HG03139 (cell line): ENCODE measurements around the gene CCHCR1.
"Not testable (repeated sequence)": the region's sequence is repeated elsewhere in the genome, so short reads cannot be mapped to it uniquely, and the experiment has no call there.

Source experiments
- ATAC-seq: cut with Tn5 transposase; IDR thresholded peaks from one replicate; pipeline ENCODE4 v1.9.1; 2021; ENCODE audit not compliant: unreplicated experiment

Gene CCHCR1

GRCh38 chr6:31185695-31186051 lies 28.1 kb upstream of the CCHCR1 start:
- ATAC-seq: not testable (repeated sequence)

- not testable (repeated sequence) for ATAC-seq
These were observed 26.3 kb upstream of the CCHCR1 start for GRCh38 chr6:31183859-31184258.

- not testable (repeated sequence) for ATAC-seq
These were observed 25.7 kb upstream of the CCHCR1 start for GRCh38 chr6:31183287-31183686.

- no peak for ATAC-seq
These were observed 22.9 kb upstream of the CCHCR1 start for GRCh38 chr6:31180500-31180899.

- ATAC-seq: no peak
These were observed 22.3 kb upstream of the CCHCR1 start for GRCh38 chr6:31179896-31180295.

DNA sequence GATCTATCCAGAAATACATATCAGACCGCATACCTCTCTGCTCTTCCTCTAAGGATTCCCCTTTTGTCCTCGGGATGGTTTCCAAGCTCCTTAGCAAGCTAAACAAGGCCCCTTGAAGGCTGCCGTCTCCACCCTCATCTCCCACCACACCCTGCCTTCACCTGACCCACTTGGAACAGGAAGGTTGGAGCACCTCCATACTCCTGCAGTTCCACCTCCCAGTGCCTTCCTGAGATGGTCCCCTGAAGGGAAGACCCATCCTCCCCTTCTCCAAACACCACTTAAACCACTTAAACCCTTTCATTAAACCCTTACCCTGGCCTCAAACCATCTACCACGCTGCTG lies 21.4 kb upstream of the CCHCR1 start:
- no peak for ATAC-seq

- no peak for ATAC-seq
These were observed 20.8 kb upstream of the CCHCR1 start for GRCh38 chr6:31178143-31179041.

DNA sequence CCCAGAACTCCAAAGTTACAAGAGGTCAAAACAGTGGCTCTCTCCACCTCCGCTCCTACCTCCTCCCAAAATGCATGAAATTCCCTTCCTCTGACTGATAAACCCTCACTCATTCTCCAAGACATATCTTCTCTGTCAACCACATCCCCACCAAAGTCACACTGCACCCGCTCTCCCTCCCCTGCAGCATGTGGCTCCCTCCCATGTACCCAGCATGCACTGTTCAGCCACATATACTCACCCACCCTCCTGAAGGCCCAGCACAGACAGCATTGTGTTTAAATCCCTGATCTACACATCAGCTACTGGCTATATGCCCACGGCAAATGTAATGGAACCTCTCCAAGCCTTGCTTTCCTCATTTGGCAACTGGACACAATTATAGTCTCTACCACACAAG lies 18.4 kb upstream of the CCHCR1 start:
- no peak for ATAC-seq

DNA sequence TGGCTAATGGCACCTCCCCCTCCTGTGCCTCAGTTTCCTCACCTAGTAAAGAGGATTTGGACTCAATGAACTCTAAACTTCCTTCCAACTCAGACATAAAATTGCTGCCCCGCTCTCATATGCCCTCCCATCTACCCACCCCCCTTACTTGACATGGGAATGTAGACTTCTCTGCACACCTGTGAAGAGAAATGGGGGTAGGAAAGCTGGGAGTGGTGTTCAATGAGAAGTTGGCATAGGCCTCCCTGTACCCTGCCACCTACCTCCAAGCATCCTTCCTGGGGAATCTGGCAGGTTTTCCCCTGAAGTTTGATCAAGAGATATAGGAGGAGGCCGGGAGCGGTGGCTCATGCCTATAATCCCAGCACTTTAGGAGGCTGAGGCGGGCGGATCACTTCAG lies 16.8 kb upstream of the CCHCR1 start:
- no peak for ATAC-seq

DNA sequence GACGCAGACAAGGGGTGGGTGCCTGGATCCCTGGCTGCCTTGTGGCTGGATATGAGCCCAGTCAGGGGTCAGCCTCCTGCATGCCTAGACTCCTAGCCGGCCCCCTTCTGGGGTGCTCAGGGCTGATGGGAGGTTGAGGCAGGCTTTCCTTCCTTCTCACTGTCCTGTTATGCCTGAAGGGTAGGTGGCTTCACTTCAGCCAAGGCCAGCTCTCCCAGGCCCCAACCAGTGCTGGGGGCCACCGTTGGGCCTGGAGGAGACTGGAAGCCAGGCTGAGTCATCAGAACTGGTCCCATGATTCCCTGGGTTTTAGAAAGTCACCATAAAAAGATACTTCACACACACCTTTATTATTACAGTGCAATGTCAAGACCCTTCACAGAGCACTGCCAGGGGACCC lies 15.8 kb upstream of the CCHCR1 start:
- no peak for ATAC-seq

- ATAC-seq: no peak
These were observed 15.4 kb upstream of the CCHCR1 start for GRCh38 chr6:31172973-31173384.

DNA sequence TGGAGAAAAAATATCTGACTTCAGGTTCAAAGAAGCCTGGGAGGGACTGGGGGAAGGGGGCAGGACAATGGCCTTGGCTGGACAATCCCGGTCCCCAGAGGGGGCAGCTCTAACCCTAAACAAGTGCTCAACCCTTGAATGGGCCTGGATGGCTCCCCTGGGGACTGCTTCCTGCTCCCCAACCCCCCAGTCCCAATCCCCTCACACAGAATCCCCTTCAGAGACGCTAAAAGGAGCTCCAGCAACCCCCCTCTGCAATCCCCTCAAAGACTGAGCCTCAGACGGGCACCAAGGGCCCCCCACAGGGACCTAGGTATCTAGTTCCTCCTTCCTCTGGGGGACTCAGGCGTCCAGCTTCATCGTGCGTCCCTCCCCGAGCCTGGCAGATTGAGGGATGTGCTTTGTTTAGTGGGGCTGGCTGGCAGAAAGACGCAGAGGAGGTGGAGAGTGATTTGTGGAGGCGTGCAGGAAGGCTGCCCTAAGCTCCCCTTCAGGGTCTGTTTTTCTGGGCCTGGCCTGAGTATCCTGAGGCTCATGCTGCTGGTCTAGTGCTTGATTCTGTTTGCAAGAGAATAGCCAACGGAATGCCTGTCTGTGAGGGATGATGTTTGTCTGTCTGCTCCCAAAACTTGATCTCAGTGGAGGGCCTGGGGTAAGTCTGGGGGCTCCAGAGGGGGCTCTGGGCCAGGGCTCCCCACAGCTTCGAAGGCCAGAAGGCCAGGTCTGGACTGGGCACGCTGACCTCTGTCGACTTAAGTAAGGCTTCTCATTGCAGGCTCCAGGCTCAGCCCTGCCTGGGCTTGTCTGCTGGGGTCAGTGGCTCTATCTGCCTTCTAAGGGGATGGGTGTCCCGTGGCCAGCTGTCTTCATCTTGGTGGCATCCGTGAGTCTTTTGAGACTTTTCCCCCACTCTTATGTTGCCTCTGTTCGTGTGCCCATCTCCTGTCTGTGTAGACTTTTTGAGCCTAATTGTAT lies 14.6 kb upstream of the CCHCR1 start:
- ATAC-seq: no peak

- no peak for ATAC-seq
These were observed 13.5 kb upstream of the CCHCR1 start for GRCh38 chr6:31170987-31171671.

DNA sequence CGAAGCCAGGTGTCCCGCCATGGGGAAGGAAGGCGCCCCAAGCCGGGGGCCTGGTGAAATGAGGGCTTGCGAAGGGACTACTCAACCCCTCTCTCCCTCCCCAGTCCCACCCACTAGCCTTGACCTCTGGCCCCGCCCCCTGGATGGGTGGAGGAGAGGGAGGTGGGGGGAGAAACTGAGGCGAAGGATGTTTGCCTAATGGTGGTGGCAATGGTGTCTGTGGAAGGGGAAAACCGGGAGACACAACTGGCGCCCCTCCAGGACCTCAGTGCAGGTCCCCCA lies 12.9 kb upstream of the CCHCR1 start, which contains the start of gene POU5F1:
Gene POU5F1, minus strand, starts transcription at position 83 of the 282 bp plus-strand sequence. Its CDS starts 62 bp downstream, at position 21.
- no peak for ATAC-seq

DNA sequence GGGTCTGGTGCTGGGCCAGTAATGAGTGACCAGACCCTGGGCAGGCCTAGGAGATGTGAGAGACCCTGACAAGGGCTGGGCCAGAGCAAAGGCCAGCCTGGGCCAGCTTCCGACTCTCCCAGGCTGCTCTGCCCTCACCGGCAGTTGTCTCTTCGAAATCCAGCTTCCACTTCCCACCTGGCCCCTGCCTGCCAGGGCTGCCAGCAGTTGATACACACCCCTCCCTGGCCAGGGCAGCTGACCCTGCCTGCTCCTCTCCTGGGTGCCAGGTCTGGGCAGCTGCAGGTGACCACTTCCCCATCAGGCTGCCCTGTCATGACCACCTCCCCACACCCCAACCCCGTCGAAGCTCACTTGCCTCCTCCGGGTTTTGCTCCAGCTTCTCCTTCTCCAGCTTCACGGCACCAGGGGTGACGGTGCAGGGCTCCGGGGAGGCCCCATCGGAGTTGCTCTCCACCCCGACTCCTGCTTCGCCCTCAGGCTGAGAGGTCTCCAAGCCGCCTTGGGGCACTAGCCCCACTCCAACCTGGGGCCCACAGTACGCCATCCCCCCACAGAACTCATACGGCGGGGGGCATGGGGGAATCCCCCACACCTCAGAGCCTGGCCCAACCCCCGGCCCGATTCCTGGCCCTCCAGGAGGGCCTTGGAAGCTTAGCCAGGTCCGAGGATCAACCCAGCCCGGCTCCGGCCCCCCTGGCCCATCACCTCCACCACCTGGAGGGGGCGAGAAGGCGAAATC lies 12.4 kb upstream of the CCHCR1 start:
- not testable (repeated sequence) for ATAC-seq

- no peak for ATAC-seq
These were observed 11.7 kb upstream of the CCHCR1 start for GRCh38 chr6:31169123-31169857.

GRCh38 chr6:31168606-31169005 lies 11.0 kb upstream of the CCHCR1 start:
- no peak for ATAC-seq

- no peak for ATAC-seq
These were observed 8.4 kb upstream of the CCHCR1 start for GRCh38 chr6:31165986-31166385.

DNA sequence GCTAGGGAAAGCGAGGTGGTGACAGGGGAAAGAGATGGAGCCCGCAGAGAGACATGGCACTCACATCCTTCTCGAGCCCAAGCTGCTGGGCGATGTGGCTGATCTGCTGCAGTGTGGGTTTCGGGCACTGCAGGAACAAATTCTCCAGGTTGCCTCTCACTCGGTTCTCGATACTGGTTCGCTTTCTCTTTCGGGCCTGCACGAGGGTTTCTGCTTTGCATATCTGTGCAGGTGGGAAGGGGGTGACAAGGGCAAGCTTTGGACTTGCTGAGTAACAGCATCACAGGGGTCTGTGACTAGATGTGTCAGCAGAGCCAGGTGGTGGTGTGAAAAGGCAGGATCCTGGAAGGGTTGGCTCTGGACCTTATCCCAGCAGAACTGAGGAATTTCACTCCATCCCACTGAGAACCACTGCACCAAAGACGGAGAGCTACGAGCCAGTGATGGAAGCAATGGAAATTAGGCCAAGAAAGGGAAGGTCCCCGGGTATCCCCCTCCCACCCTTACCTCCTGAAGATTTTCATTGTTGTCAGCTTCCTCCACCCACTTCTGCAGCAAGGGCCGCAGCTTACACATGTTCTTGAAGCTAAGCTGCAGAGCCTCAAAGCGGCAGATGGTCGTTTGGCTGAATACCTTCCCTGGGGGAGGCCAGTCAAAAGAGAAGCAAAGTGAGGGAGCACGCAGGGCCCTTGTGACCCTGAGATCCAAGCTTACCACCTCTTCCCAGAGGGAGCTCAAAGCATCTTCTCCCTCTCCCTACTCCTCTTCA lies 7.6 kb upstream of the CCHCR1 start:
- ATAC-seq: peak; percentile 53
